IMR-90 (cell line): ENCODE measurements around the gene LSM14A. TPM values are rescaled to one million over a fixed set of nuclear protein-coding genes. Genes with fewer than 3 reads are reported as not detected.
A peak's percentile ranks its signal among the peaks of the same experiment; 100 is the strongest.

Source experiments
- ATAC-seq: fragments of 200-7000 bp; cut with Tn5 transposase; 2 replicates; pipeline ENCODE4 v1.9.1; 2020; ENCODE audit warnings: low read depth, mild to moderate bottlenecking, moderate library complexity
- BruUV-seq: library from RNA; stranded (reverse); fragments of 400-500 nt; replicated peaks from 2 replicates; lab custom pipeline; 2021; lab: Mats Ljungman, UMichigan
- CTCF ChIA-PET: fragments of 300-600 bp; formaldehyde crosslinking; extraction: SDS; loops from one replicate; lab custom pipeline; 2021; ENCODE audit warnings: antibody characterized with exemption; lab: Yijun Ruan, JAX
- POLR2A ChIA-PET: fragments of 300-600 bp; sonication (Branson Sonifier 250); formaldehyde crosslinking; loops from one replicate; lab custom pipeline; 2022; ENCODE audit warnings: antibody characterized with exemption; ENCODE audit not compliant: unreplicated experiment; lab: Charles Lee
- DNase-seq: peaks from one replicate; pipeline ENCODE4 v3.0.0; 2013
- H2AFZ ChIP-seq: replicated peaks from 2 replicates; pipeline ENCODE3; 2013; ENCODE audit warnings: low read length, mild to moderate bottlenecking; ENCODE audit not compliant: poor library complexity
- H2AK5ac ChIP-seq: 2 replicates; pipeline ENCODE4 v1.6.1; 2013; ENCODE audit warnings: low read depth, low read length, inconsistent platforms
- H2AK9ac ChIP-seq: replicated peaks from 2 replicates; pipeline ENCODE3; 2013; ENCODE audit warnings: mild to moderate bottlenecking, low read depth, low read length, moderate library complexity; ENCODE audit not compliant: poor library complexity
- H2BK120ac ChIP-seq: 2 replicates; pipeline ENCODE4 v1.6.1; 2013; ENCODE audit warnings: low read depth, low read length, inconsistent platforms
- H2BK15ac ChIP-seq: 3 replicates; pipeline ENCODE4 v1.6.1; 2013; ENCODE audit warnings: low read depth, low read length, inconsistent platforms
- H2BK20ac ChIP-seq: 2 replicates; pipeline ENCODE4 v1.6.1; 2013; ENCODE audit warnings: low read depth, mild to moderate bottlenecking, inconsistent platforms, low read length, moderate library complexity
- H2BK5ac ChIP-seq: 2 replicates; pipeline ENCODE4 v1.6.1; 2013; ENCODE audit warnings: mild to moderate bottlenecking, low read depth, low read length, inconsistent platforms; ENCODE audit not compliant: poor library complexity, severe bottlenecking
- H3K14ac ChIP-seq: replicated peaks from 2 replicates; pipeline ENCODE4 v1.6.1; 2013; ENCODE audit warnings: low read depth, low read length, inconsistent platforms
- H3K18ac ChIP-seq: 2 replicates; pipeline ENCODE4 v1.6.1; 2013; ENCODE audit warnings: low read depth, low read length, control low read depth
- H3K23ac ChIP-seq: 2 replicates; pipeline ENCODE4 v1.6.1; 2013; ENCODE audit warnings: low read depth, low read length, inconsistent platforms
- H3K27ac ChIP-seq: 2 replicates; pipeline ENCODE4 v1.5.1; 2013; ENCODE audit warnings: mild to moderate bottlenecking, control low read depth, low read length; ENCODE audit not compliant: insufficient read depth
- H3K27me3 ChIP-seq: 2 replicates; pipeline ENCODE4 v1.6.1; 2013; ENCODE audit warnings: low read length; ENCODE audit not compliant: control insufficient read depth, insufficient read depth
- H3K36me3 ChIP-seq: 2 replicates; pipeline ENCODE4 v1.6.1; 2013; ENCODE audit warnings: low read length, mixed read lengths; ENCODE audit not compliant: control insufficient read depth, insufficient read depth
- H3K4ac ChIP-seq: 2 replicates; pipeline ENCODE4 v1.6.1; 2013; ENCODE audit warnings: low read depth, low read length, inconsistent platforms
- H3K4me1 ChIP-seq: 2 replicates; pipeline ENCODE4 v1.6.1; 2013; ENCODE audit warnings: low read length, mixed read lengths; ENCODE audit not compliant: control insufficient read depth, insufficient read depth
- H3K4me2 ChIP-seq: 2 replicates; pipeline ENCODE4 v1.6.1; 2013; ENCODE audit warnings: low read depth, mild to moderate bottlenecking, control low read depth, low read length, moderate library complexity
- H3K4me3 ChIP-seq: 2 replicates; pipeline ENCODE4 v1.5.1; 2013; ENCODE audit warnings: low read depth, mild to moderate bottlenecking, control low read depth, low read length, moderate library complexity; ENCODE audit not compliant: insufficient read depth
- H3K56ac ChIP-seq: 2 replicates; pipeline ENCODE4 v1.6.1; 2013; ENCODE audit warnings: low read length, inconsistent platforms; ENCODE audit not compliant: insufficient read depth; ENCODE audit errors: extremely low read depth
- H3K79me1 ChIP-seq, 2 experiments: 2 replicates each; pipeline ENCODE4 v1.6.1; 2013; ENCODE audit warnings: low read length in 2 of 2, inconsistent platforms in 1 of 2, low read depth in 1 of 2
- H3K9ac ChIP-seq: 2 replicates; pipeline ENCODE4 v1.6.1; 2013; ENCODE audit warnings: low read depth, low read length, control low read depth
- H3K9me1 ChIP-seq: 2 replicates; pipeline ENCODE4 v1.6.1; 2013; ENCODE audit warnings: low read length, inconsistent platforms; ENCODE audit not compliant: insufficient read depth
- H3K9me3 ChIP-seq: 2 replicates; pipeline ENCODE4 v1.6.1; 2013; ENCODE audit warnings: low read length; ENCODE audit not compliant: control insufficient read depth, insufficient read depth
- H4K20me1 ChIP-seq: 2 replicates; pipeline ENCODE4 v1.6.1; 2013; ENCODE audit warnings: low read length, inconsistent platforms; ENCODE audit not compliant: insufficient read depth
- H4K5ac ChIP-seq: 2 replicates; pipeline ENCODE4 v1.6.1; 2013; ENCODE audit warnings: mild to moderate bottlenecking, low read depth, low read length, control low read depth
- H4K8ac ChIP-seq, 2 experiments: 2 replicates each; pipeline ENCODE4 v1.6.1; 2013; ENCODE audit warnings: low read depth in 2 of 2, low read length in 2 of 2, control low read depth in 1 of 2, inconsistent platforms in 1 of 2
- H4K91ac ChIP-seq: 2 replicates; pipeline ENCODE4 v1.6.1; 2013; ENCODE audit warnings: low read depth, low read length, inconsistent platforms; ENCODE audit not compliant: insufficient read depth
- CTCF ChIP-seq: conservative IDR thresholded peaks from 2 replicates; pipeline ENCODE4 v1.5.1; 2012; ENCODE audit warnings: mild to moderate bottlenecking, low read depth, low read length, improper control_type of control experiment
- FOS ChIP-seq: fragments of 150-350 bp; IDR thresholded peaks from 2 replicates; pipeline ENCODE4 v1.6.1; 2016; ENCODE audit warnings: low read depth, low read length
- MAZ ChIP-seq: IDR thresholded peaks from 2 replicates; pipeline ENCODE4 v1.6.1; 2012; ENCODE audit warnings: low read depth, mild to moderate bottlenecking, low read length, improper control_type of control experiment, moderate library complexity, borderline replicate concordance
- POLR2A ChIP-seq: IDR thresholded peaks from 2 replicates; pipeline ENCODE4 v1.6.1; 2012; ENCODE audit warnings: mild to moderate bottlenecking, low read depth, low read length
- RFX5 ChIP-seq: IDR thresholded peaks from 2 replicates; pipeline ENCODE4 v1.8.0; 2012; ENCODE audit warnings: low read depth, mild to moderate bottlenecking, low read length, moderate library complexity
- SMC3 ChIP-seq: fragments of 150-350 bp; IDR thresholded peaks from 2 replicates; pipeline ENCODE4 v1.6.1; 2016; ENCODE audit warnings: low read depth, mild to moderate bottlenecking, antibody characterized with exemption, low read length, moderate library complexity
- WGBS, 2 experiments: methylation state at CpG; one replicate each; pipeline versions ENCODE4 v1.1.5 to v1.1.7; 2013; ENCODE audit warnings: missing lambda C conversion rate in 2 of 2; ENCODE audit not compliant: insufficient read length in 1 of 2; ENCODE audit errors: extremely low coverage in 2 of 2; 5-methylcytosine and 5-hydroxymethylcytosine counted together
- dilution Hi-C: fragments of 300-500 bp; cut with HindIII; formaldehyde crosslinking; loops from one replicate; pipeline ENCODE4 v1.14.3; 2018; ENCODE audit warnings: low sequenced_read_pairs; ENCODE audit not compliant: unreplicated experiment
- in situ Hi-C: fragments of 300-500 bp; cut with MboI; formaldehyde crosslinking; loops from 3 replicates; pipeline ENCODE4 v1.14.3; 2019; ENCODE audit warnings: low sequenced_read_pairs, inconsistent platforms, mixed read lengths
- intact Hi-C: fragments of 100-400 bp; cut with micrococcal nuclease; formaldehyde crosslinking; loops from 2 replicates; pipeline ENCODE4 v1.10.0; 2022
- polyA plus RNA-seq, 3 experiments: library from polyadenylated mRNA; depleted of rRNA; stranded (reverse); fragments of >200 nt; gene quantifications; 2 replicates each; pipeline ENCODE4 v1.2.3, GENCODE V29; 2012; ENCODE audit warnings: low replicate concordance in 1 of 3
- total RNA-seq: library from RNA; depleted of rRNA; stranded (reverse); fragments of >200 nt; gene quantifications from 2 replicates; pipeline ENCODE4 v1.2.3, GENCODE V29; 2012

Gene LSM14A
- total and polyA plus RNA-seq, 2 of the 4 experiments (the other 2 are of a cell fraction) = 44.3 to 54.8 TPM

DNA sequence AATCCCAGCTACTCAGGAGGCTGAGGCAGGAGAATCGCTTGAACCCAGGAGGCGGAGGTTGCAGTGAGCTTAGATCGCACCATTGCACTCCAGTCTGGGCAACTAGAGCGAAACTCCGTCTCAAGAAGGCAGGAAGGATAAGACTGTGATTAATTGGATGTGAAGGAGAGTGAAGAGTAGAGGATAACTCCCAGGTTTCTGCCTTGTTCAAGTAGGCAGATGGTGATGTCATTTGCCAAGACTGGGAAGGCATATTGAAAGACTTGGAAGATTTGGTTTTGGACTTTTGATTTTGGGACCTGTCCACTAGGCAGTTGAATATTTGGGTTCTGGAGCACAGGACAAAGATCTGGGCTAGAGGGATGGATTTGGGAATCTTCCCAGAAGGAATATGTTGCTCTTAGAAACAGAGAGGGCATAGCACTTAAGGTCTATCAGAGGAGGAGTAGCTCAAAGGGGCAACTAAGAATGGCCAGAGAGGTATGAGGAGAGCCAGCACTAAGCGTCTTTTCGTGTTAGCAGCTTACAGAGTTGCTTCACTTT, 102.1 kb downstream of the LSM14A start:
- H3K18ac ChIP-seq = peak overlapping the region; percentile 95
- intact Hi-C loops = loop anchor here (2.0 kb wide), 2 partner anchors 14 to 42 kb away; no protein-coding TSS in a partner anchor
- no TSS peak for BruUV-seq
- H3K4ac ChIP-seq = peak overlapping the region; percentile 89
- peak overlapping the region; percentile 96 for H4K5ac ChIP-seq
- H3K36me3 ChIP-seq = 0 out of 2 replicates have a peak, but pooled peaks cover 3% of the 10 kb centered on the region
- peak overlapping the region; percentile 85 to 95 for H4K8ac ChIP-seq
- in situ Hi-C loops = no loop called here
- peak overlapping the region; percentile 69 for H3K9ac ChIP-seq
- H2AK9ac ChIP-seq = peak overlapping the region; percentile 71
- no peak for TF ChIP-seq FOS
- no peak for TF ChIP-seq RFX5
- no peak for TF ChIP-seq MAZ
- TF ChIP-seq SMC3 = no peak
- TF ChIP-seq CTCF = no peak
- TF ChIP-seq POLR2A = no peak
- peak; percentile 67 for ATAC-seq
- H3K27ac ChIP-seq = peak overlapping the region; percentile 94
- H3K14ac ChIP-seq = peak overlapping the region; percentile 86
- H3K79me1 ChIP-seq = peaks cover 45 to 71% of the 10 kb centered on the region in 2 experiments
- peaks cover 36% of the 10 kb centered on the region for H3K4me1 ChIP-seq
- DNase-seq = peak; percentile 26
- peak overlapping the region; percentile 95 for H2BK120ac ChIP-seq
- H3K4me3 ChIP-seq = peak overlapping the region; percentile 4; the same call in 1 of the 2 replicates
- H3K9me3 ChIP-seq = no peaks in the 10 kb centered on the region
- WGBS, 2 experiments = 72% methylated on average over 3 of the region's 7 CpGs; no CpG with 5 or more reads in 1 of the 2 experiments
- H4K91ac ChIP-seq = peak overlapping the region; percentile 99
- H2AK5ac ChIP-seq = peak overlapping the region; percentile 99
- H2BK15ac ChIP-seq = peak overlapping the region; percentile 100
- H4K20me1 ChIP-seq = peaks cover 5% of the 10 kb centered on the region; the same call in 1 of the 2 replicates
- peak overlapping the region; percentile 99 for H2BK20ac ChIP-seq
- ChIA-PET POLR2A (interaction anchor here (0.6 to 0.7 kb wide), 2 partner anchors 186 to 471 kb away, joined by 3 read pairs; no protein-coding TSS in a partner anchor), CTCF (interaction anchor here (0.5 to 1.0 kb wide), 3 partner anchors 40 to 70 kb away, joined by 3 read pairs; no protein-coding TSS in a partner anchor)
- H3K4me2 ChIP-seq = peak overlapping the region; percentile 83
- H2AFZ ChIP-seq = no peak overlapping the region
- peak overlapping the region; percentile 91 for H3K56ac ChIP-seq
- no peaks in the 10 kb centered on the region for H3K27me3 ChIP-seq
- peak overlapping the region; percentile 98 for H2BK5ac ChIP-seq
- H3K23ac ChIP-seq = peak overlapping the region; percentile 98
- H3K9me1 ChIP-seq = peaks cover 36% of the 10 kb centered on the region
- dilution Hi-C loops = no loop called here
